HG03354 (cell line): ENCODE results near the gene DHH.
"Not testable (repeated sequence)": the region's sequence is repeated elsewhere in the genome, so short reads cannot be mapped to it uniquely, and the experiment has no call there.

Source experiments
- ATAC-seq: cut with Tn5 transposase; IDR thresholded peaks from one replicate; pipeline ENCODE4 v1.9.1; 2021; ENCODE audit warnings: mild to moderate bottlenecking; ENCODE audit not compliant: unreplicated experiment, poor library complexity, severe bottlenecking

DHH gene

GRCh38 chr12:49088150-49088931 lies 6.3 kb downstream of the DHH start:
- peak; percentile 90 for ATAC-seq

- no peak for ATAC-seq
Observed at GRCh38 chr12:49086116-49086515, 8.5 kb downstream of the DHH start.

GRCh38 chr12:49084438-49084837 lies 10.2 kb downstream of the DHH start:
- no peak for ATAC-seq

- ATAC-seq = no peak
Observed at GRCh38 chr12:49079793-49080192, 14.8 kb downstream of the DHH start.

- no peak for ATAC-seq
Observed at GRCh38 chr12:49070971-49071370, 23.6 kb downstream of the DHH start.

- ATAC-seq = peak; percentile 98
Observed at GRCh38 chr12:49069507-49070346, 24.9 kb downstream of the DHH start, which contains the start of gene RHEBL1. RHEBL1 (minus strand) TSS chr12:49069979; CDS start chr12:49069785, 194 bp downstream.

- peak; percentile 1 for ATAC-seq
Observed at GRCh38 chr12:49068879-49069506, 25.6 kb downstream of the DHH start.

GRCh38 chr12:49066120-49066519 lies 28.5 kb downstream of the DHH start:
- ATAC-seq = no peak

- no peak for ATAC-seq
Observed at GRCh38 chr12:49064767-49065152, 29.8 kb downstream of the DHH start.

- ATAC-seq = not testable (repeated sequence)
Observed at GRCh38 chr12:49061916-49062315, 32.7 kb downstream of the DHH start.

GRCh38 chr12:49061157-49061650 lies 33.4 kb downstream of the DHH start:
- no peak for ATAC-seq

- ATAC-seq = peak; percentile 60
Observed at GRCh38 chr12:49060237-49061156, 34.1 kb downstream of the DHH start, which contains the start of gene KMT2D. KMT2D (minus strand) TSS chr12:49060794; CDS start chr12:49055324, 5,470 bp downstream.

- ATAC-seq = peak; percentile 23
Observed at GRCh38 chr12:49059299-49060171, 35.1 kb downstream of the DHH start.

- no peak for ATAC-seq
Observed at GRCh38 chr12:49059045-49059298, 35.6 kb downstream of the DHH start.

GRCh38 chr12:49058366-49059044 lies 36.1 kb downstream of the DHH start:
- ATAC-seq = no peak

GRCh38 chr12:49057888-49058287 lies 36.7 kb downstream of the DHH start:
- ATAC-seq = no peak

GRCh38 chr12:49055978-49056754 lies 38.4 kb downstream of the DHH start:
- ATAC-seq = peak; percentile 66
